Progenitor cell of endocrine pancreas (in vitro differentiated cells): ENCODE data around the gene OR13H1. TPM values are rescaled to one million over a fixed set of nuclear protein-coding genes. Genes with fewer than 3 reads are reported as not detected.

Experiments used
- DNase-seq: peaks from one replicate; pipeline ENCODE4 v3.0.0; 2021; ENCODE audit warnings: low spot score; ENCODE audit not compliant: unreplicated experiment
- H3K27ac Mint-ChIP-seq: 2 replicates; pipeline ENCODE4 v1.8.0; 2021; ENCODE audit warnings: mild to moderate bottlenecking, moderate library complexity, mixed read lengths
- H3K27me3 Mint-ChIP-seq: 2 replicates; pipeline ENCODE4 v1.8.0; 2021; ENCODE audit warnings: mixed read lengths
- H3K36me3 Mint-ChIP-seq: 2 replicates; pipeline ENCODE4 v1.8.0; 2022; ENCODE audit warnings: mixed read lengths; ENCODE audit not compliant: insufficient read depth
- H3K4me1 Mint-ChIP-seq: 2 replicates; pipeline ENCODE4 v1.8.0; 2021; ENCODE audit warnings: low read depth, mixed read lengths
- H3K4me3 Mint-ChIP-seq: 2 replicates; pipeline ENCODE4 v1.8.0; 2021; ENCODE audit warnings: low read depth, mild to moderate bottlenecking, moderate library complexity, mixed read lengths
- H3K9me3 Mint-ChIP-seq: 2 replicates; pipeline ENCODE4 v1.8.0; 2021; ENCODE audit warnings: low read depth, mixed read lengths
- total RNA-seq: library from RNA; stranded (reverse); gene quantifications from 2 replicates; pipeline ENCODE4 v1.2.1, GENCODE V29; 2021
- TF ChIP-seq, protein P1 (sequence below): fragments of 200-600 bp; sonication (generic); IDR thresholded peaks from one replicate; pipeline ENCODE4 v1.5.0; 2021; ENCODE audit warnings: antibody characterized with exemption, mild to moderate bottlenecking; ENCODE audit not compliant: unreplicated experiment

Gene OR13H1
- total RNA-seq, 1 donor from 2014 or later, result not detected

DNA sequence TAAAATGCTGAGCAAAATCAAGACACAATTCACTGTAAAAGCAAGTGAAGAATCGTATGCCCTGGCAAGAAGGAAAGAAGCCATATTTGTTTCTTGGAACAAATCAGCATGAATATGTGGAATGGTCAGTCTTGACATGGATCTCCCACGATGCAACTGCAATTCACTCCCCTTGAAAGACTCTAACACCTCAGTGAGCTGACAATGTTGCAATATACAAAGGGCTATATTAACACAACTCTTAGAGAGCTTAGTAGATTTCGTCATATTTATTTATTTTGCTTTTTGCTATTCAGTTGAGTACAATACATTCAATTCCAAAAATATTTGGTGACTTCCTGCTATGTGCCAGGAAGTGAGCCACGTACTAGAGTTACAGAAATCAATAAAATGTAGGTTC lies 14.7 kb downstream of the OR13H1 start:
- Mint-ChIP-seq H3K27ac (no peak overlapping the region), H3K27me3 (no peaks in the 10 kb centered on the region), H3K36me3 (peaks cover 20% of the 10 kb centered on the region), H3K4me1 (peaks cover 5% of the 10 kb centered on the region), H3K9me3 (peaks cover 23% of the 10 kb centered on the region), H3K4me3 (no peak overlapping the region)
- TF ChIP-seq, protein P1, sequence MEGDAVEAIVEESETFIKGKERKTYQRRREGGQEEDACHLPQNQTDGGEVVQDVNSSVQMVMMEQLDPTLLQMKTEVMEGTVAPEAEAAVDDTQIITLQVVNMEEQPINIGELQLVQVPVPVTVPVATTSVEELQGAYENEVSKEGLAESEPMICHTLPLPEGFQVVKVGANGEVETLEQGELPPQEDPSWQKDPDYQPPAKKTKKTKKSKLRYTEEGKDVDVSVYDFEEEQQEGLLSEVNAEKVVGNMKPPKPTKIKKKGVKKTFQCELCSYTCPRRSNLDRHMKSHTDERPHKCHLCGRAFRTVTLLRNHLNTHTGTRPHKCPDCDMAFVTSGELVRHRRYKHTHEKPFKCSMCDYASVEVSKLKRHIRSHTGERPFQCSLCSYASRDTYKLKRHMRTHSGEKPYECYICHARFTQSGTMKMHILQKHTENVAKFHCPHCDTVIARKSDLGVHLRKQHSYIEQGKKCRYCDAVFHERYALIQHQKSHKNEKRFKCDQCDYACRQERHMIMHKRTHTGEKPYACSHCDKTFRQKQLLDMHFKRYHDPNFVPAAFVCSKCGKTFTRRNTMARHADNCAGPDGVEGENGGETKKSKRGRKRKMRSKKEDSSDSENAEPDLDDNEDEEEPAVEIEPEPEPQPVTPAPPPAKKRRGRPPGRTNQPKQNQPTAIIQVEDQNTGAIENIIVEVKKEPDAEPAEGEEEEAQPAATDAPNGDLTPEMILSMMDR, result no peak
- DNase-seq, result no peak

DNA sequence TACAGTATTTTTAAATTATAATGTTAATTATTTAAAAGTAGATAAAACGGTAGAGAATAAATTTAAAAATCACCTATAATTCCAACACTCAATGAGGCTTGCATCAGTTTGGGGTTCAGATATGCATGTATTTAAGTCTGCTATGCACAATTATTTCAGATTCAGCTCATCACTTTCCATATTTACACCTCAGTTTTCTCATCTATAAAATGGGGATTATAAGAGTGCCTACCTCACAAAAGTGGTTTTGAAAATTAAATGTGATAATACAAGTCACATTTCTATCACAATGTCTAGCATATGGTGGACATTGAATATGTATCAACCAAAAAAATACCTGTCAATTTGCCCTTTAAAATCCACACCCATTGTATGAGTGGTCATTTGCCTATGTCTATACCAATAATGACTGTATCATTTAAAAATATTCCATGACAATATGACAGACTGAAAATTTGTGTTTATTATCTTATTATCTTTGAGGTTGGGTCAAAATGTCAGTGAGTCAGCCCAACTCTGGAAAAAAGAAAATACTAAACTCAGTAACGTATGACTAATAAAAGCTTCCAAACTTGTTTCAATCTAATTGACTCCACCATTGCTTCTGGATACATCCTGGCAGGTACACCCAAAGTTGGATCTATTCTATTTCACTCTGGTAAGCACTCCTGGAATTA lies 20.8 kb downstream of the OR13H1 start:
- Mint-ChIP-seq H3K4me1 (peaks cover 14% of the 10 kb centered on the region), H3K4me3 (no peak overlapping the region), H3K27ac (no peak overlapping the region), H3K36me3 (peaks cover 11% of the 10 kb centered on the region), H3K27me3 (no peaks in the 10 kb centered on the region), H3K9me3 (no peaks in the 10 kb centered on the region)
- no peak for DNase-seq
- TF ChIP-seq, protein P1, result no peak

DNA sequence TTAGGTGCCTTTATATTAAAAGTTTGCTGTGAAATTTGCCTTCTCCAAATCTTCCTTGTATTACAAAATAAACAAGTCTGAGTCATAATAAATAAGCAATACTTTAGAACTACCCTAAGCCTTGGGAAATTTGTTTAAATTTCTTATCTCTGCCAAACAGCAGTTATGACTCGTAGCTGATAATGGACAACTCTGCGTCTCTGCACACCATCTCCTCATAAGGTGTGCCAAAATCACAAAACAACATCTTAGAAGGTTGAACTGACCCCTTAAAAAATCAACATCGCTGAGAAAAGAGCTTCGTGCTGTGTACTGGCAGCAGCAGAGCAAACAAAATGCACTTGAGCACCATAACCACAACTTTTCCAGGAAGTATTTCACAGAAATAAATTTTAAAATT lies 22.0 kb downstream of the OR13H1 start:
- Mint-ChIP-seq H3K27me3 (no peaks in the 10 kb centered on the region), H3K4me1 (peaks cover 13% of the 10 kb centered on the region), H3K4me3 (no peak overlapping the region), H3K9me3 (no peaks in the 10 kb centered on the region), H3K36me3 (peaks cover 10% of the 10 kb centered on the region), H3K27ac (no peak overlapping the region)
- DNase-seq, result no peak
- TF ChIP-seq, protein P1, result no peak

DNA sequence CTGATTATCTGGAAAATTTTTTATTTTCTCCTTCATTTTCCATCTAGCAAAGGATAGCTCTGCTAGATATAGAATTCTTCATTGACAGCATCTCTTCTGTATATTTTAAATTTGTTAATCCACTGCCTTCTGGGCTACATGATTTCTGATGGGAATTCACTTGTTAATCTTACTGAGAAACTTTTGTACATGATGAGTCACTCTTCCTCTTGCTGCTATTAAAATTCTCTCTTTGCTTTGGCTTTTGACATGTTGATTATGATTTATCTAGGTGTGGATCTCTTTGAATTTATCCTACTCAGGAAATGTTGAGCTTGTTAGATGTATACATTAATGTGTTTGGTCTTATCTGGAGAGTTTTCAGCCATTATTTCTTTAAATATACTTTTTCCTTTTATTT lies 27.5 kb downstream of the OR13H1 start:
- no peak overlapping the region for H3K4me3 Mint-ChIP-seq
- H3K36me3 Mint-ChIP-seq, result peaks cover 22% of the 10 kb centered on the region
- no peak overlapping the region for H3K27ac Mint-ChIP-seq
- peaks cover 11% of the 10 kb centered on the region for H3K9me3 Mint-ChIP-seq
- TF ChIP-seq, protein P1, result no peak
- no peak for DNase-seq
- H3K4me1 Mint-ChIP-seq, result peaks cover 14% of the 10 kb centered on the region
- H3K27me3 Mint-ChIP-seq, result no peaks in the 10 kb centered on the region

DNA sequence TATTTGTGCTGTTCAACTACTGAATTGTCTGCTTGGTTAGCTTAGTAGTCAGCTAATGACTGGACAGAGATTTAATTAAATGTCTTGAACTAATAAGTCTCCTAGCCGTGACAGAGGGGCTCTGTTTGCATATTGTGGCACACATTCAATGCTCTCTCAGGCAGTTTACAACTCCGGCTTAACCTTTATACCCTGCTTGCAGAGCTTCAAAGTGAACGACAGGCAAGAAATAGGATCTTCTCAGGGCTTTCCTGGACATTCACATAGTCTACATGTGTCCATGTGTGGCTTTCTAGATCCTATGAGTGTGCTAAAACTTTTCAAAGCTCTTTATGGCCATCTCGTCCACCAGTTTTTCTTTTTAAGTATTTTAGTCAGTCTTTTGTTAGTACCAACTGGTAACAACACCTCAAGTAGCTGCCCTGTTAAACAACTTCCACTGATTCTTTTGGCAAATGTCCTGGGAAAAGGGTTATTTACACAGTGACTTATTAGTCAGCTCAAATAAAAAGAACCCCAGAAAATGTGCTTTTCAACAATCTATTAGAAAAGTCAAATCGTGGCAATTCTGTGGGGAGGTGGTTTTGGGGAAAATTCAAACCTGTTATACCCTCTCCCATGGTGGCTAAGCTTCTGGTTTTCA lies 28.6 kb downstream of the OR13H1 start:
- no peaks in the 10 kb centered on the region for H3K27me3 Mint-ChIP-seq
- TF ChIP-seq, protein P1, result no peak
- H3K9me3 Mint-ChIP-seq, result peaks cover 11% of the 10 kb centered on the region
- no peak for DNase-seq
- H3K4me3 Mint-ChIP-seq, result no peak overlapping the region
- peaks cover 15% of the 10 kb centered on the region for H3K4me1 Mint-ChIP-seq
- H3K36me3 Mint-ChIP-seq, result peaks cover 23% of the 10 kb centered on the region
- peak overlapping the region; percentile 79 for H3K27ac Mint-ChIP-seq
